ENCODE data around the gene ZNF549. TPM values are rescaled to one million over a fixed set of nuclear protein-coding genes. Genes with fewer than 3 reads are reported as not detected.

The ZNF549 gene
- total and polyA plus RNA-seq, 2 of the 13 experiments (the other 11 are each of a cell fraction or from before 2014, with no cell fraction given) = 2.8 to 6.4 TPM

- no peak for TF ChIP-seq ZNF646 (CRISPR knock-in tag; IDR thresholded peaks at IDR 0.05)
- TF ChIP-seq, protein P1, sequence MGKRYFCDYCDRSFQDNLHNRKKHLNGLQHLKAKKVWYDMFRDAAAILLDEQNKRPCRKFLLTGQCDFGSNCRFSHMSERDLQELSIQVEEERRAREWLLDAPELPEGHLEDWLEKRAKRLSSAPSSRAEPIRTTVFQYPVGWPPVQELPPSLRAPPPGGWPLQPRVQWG (CRISPR knock-in tag; IDR thresholded peaks at IDR 0.05; ENCODE audit: borderline replicate concordance, low read depth) = no peak
- TF ChIP-seq, protein P2, sequence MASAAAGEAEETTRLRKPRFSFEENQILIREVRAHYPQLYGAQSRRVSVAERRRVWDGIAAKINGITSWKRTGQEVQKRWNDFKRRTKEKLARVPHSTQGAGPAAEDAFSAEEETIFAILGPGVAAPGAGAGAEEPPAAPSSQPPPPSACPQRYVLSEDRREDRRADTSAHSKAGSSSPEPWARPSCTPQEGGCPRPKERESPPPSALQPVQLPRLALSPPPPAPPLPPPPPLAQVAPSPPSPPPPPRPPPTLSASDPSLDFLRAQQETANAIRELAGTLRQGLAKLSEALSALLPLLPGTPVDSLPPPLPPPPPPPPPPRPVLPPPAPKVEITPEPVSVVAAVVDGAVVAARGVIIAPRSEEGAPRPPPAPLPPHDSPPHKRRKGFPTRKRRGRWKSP (CRISPR knock-in tag; IDR thresholded peaks at IDR 0.05) = no peak
- TF ChIP-seq ZNF605 (CRISPR knock-in tag; IDR thresholded peaks at IDR 0.05) = no peak; the same call in 1 of the 2 replicates
- no peak for TF ChIP-seq SP140L (CRISPR knock-in tag; IDR thresholded peaks at IDR 0.05; ENCODE audit: borderline replicate concordance)
- peak; percentile 59; the same call in 1 of the 2 replicates for TF ChIP-seq ZFP91 (CRISPR knock-in tag; IDR thresholded peaks at IDR 0.05; ENCODE audit: borderline replicate concordance)
- TF ChIP-seq ETS1 (CRISPR knock-in tag; IDR thresholded peaks at IDR 0.05) = no peak
Measured at GRCh38 chr19:57583521-57584416, 56.6 kb downstream of the ZNF549 start, which contains the start of gene ZIK1 (continued).

All from HepG2 (cell line).